Endothelial cell of umbilical vein (primary cell): ENCODE measurements around the gene GADD45GIP1. TPM values are rescaled to one million over a fixed set of nuclear protein-coding genes. Genes with fewer than 3 reads are reported as not detected.

Experiments used
- BruUV-seq: library from RNA; stranded (reverse); fragments of 400-500 nt; replicated peaks from 2 replicates; lab custom pipeline; 2021; lab: Mats Ljungman, UMichigan
- CTCF ChIA-PET: fragments of 300-600, 350-600 bp; sonication (Branson Sonifier 250); formaldehyde crosslinking; loops from one replicate; lab custom pipeline; 2021; ENCODE audit warnings: antibody characterized with exemption, inconsistent platforms; lab: Charles Lee
- POLR2A ChIA-PET: fragments of 300-600, 350-600 bp; sonication (Branson Sonifier 250); formaldehyde crosslinking; loops from one replicate; lab custom pipeline; 2021; ENCODE audit warnings: antibody characterized with exemption, inconsistent platforms; lab: Charles Lee
- DNase-seq: peaks from one replicate; pipeline ENCODE4 v3.0.0-alpha.2; 2011; ENCODE audit warnings: low read depth, low spot score
- FAIRE-seq: peaks from 2 replicates; lab custom pipeline; 2011; peaks lifted over from hg19 to GRCh38; lab: Jason Lieb, UNC
- H2AFZ ChIP-seq: 2 replicates; pipeline ENCODE4 v1.6.0; 2012; ENCODE audit warnings: low read depth, low read length, control low read depth, inconsistent platforms
- H3K27ac ChIP-seq: 2 replicates; pipeline ENCODE4 v1.5.1; 2011; ENCODE audit warnings: low read depth, mild to moderate bottlenecking, control low read depth, low read length, moderate library complexity; ENCODE audit not compliant: insufficient read depth
- H3K27me3 ChIP-seq, 2 experiments: 2 replicates each; pipeline versions ENCODE4 v1.6.0 to v1.6.1; 2011; ENCODE audit warnings: low read length in 2 of 2, mixed read lengths in 1 of 2; ENCODE audit not compliant: control insufficient read depth in 2 of 2, insufficient read depth in 2 of 2
- H3K36me3 ChIP-seq, 2 experiments: 2 replicates in 1 of 2; 3 replicates in 1 of 2; pipeline ENCODE4 v1.5.1; 2011; ENCODE audit warnings: low read length in 2 of 2, mild to moderate bottlenecking in 1 of 2, moderate library complexity in 1 of 2; ENCODE audit not compliant: control insufficient read depth in 2 of 2, insufficient read depth in 2 of 2; ENCODE audit errors: extremely low read depth in 1 of 2
- H3K4me1 ChIP-seq: 3 replicates; pipeline ENCODE4 v1.5.1; 2011; ENCODE audit warnings: mild to moderate bottlenecking, low read length; ENCODE audit not compliant: control insufficient read depth, insufficient read depth; ENCODE audit errors: extremely low read depth
- H3K4me2 ChIP-seq: 2 replicates; pipeline ENCODE4 v1.6.1; 2011; ENCODE audit warnings: low read length, control low read depth, mixed read lengths; ENCODE audit not compliant: insufficient read depth
- H3K4me3 ChIP-seq, 3 experiments: fragments of 200-600 bp in 1 of 3; sonication (generic), shearing (Covaris generic) in 1 of 3; replicated peaks in 1 of 3; 2 replicates each; pipeline ENCODE4 v1.5.1; 2011 to 2016; ENCODE audit warnings: control low read depth in 3 of 3, low read length in 3 of 3, mild to moderate bottlenecking in 2 of 3, inconsistent platforms in 1 of 3, low read depth in 1 of 3, moderate library complexity in 1 of 3; ENCODE audit not compliant: insufficient read depth in 1 of 3
- H3K79me2 ChIP-seq: 2 replicates; pipeline ENCODE4 v1.6.0; 2012; ENCODE audit warnings: low read length, inconsistent platforms; ENCODE audit not compliant: control insufficient read depth, insufficient read depth
- H3K9ac ChIP-seq: replicated peaks from 2 replicates; pipeline ENCODE3; 2011; ENCODE audit warnings: low read length, control low read depth; ENCODE audit not compliant: insufficient read depth; ENCODE audit errors: extremely low read depth
- H3K9me1 ChIP-seq: replicated peaks from 3 replicates; pipeline ENCODE4 v1.6.0; 2011; ENCODE audit warnings: mild to moderate bottlenecking, low read length; ENCODE audit not compliant: control insufficient read depth, insufficient read depth; ENCODE audit errors: extremely low read depth
- H3K9me3 ChIP-seq: replicated peaks from 2 replicates; pipeline ENCODE4 v1.5.1; 2012; ENCODE audit warnings: low read length, inconsistent platforms; ENCODE audit not compliant: control insufficient read depth, insufficient read depth
- H4K20me1 ChIP-seq: replicated peaks from 2 replicates; pipeline ENCODE3; 2011; ENCODE audit warnings: mild to moderate bottlenecking, low read length; ENCODE audit not compliant: control insufficient read depth, insufficient read depth; ENCODE audit errors: extremely low read depth
- EZH2 ChIP-seq: IDR thresholded peaks from 2 replicates; pipeline ENCODE4 v1.6.1; 2012; ENCODE audit warnings: borderline replicate concordance, low read depth, mild to moderate bottlenecking, moderate library complexity, low read length, inconsistent platforms; ENCODE audit not compliant: severe bottlenecking
- FOS ChIP-seq: IDR thresholded peaks from 2 replicates; pipeline ENCODE4 v1.6.1; 2011; ENCODE audit warnings: mild to moderate bottlenecking, low read length, moderate library complexity, borderline replicate concordance; ENCODE audit not compliant: insufficient read depth
- GATA2 ChIP-seq: IDR thresholded peaks from 2 replicates; pipeline ENCODE4 v1.7.0; 2011; ENCODE audit warnings: low read depth, mild to moderate bottlenecking, moderate library complexity, mixed read lengths, low read length; ENCODE audit not compliant: insufficient read length, insufficient read depth
- JUN ChIP-seq: IDR thresholded peaks from 2 replicates; pipeline ENCODE4 v1.6.1; 2011; ENCODE audit warnings: borderline replicate concordance, low read depth; ENCODE audit not compliant: insufficient read length, insufficient read depth
- MYC ChIP-seq: IDR thresholded peaks from one replicate; pipeline ENCODE4 v1.6.1; 2011; ENCODE audit warnings: mild to moderate bottlenecking, low read depth, low read length
- POLR2A ChIP-seq: IDR thresholded peaks from 2 replicates; pipeline ENCODE4 v1.6.1; 2012; ENCODE audit warnings: low read depth, mild to moderate bottlenecking, control low read depth, low read length
- POLR2AphosphoS5 ChIP-seq: IDR thresholded peaks from 2 replicates; pipeline ENCODE4 v1.6.1; 2012; ENCODE audit warnings: low read depth, mild to moderate bottlenecking, control low read depth, low read length, moderate library complexity; ENCODE audit not compliant: insufficient read depth
- dilution Hi-C: fragments of 300-500 bp; cut with MboI; formaldehyde crosslinking; loops from one replicate; pipeline ENCODE4 v1.15.0; 2019; ENCODE audit warnings: low sequenced_read_pairs; ENCODE audit not compliant: extremely low pct_ligation_motif_present
- intact Hi-C: fragments of 100-400 bp; cut with micrococcal nuclease; formaldehyde crosslinking; loops from one replicate; pipeline ENCODE4 v1.10.0; 2022
- polyA plus RNA-seq, 4 experiments: library from polyadenylated mRNA; depleted of rRNA in 3 of 4; stranded (reverse) in 3 of 4; unstranded in 1 of 4; fragments of >200 nt; gene quantifications; 2 replicates each; pipeline versions ENCODE4 v1.2.1 to v1.2.3, GENCODE V29; 2011 to 2012; ENCODE audit warnings: missing spikeins in 1 of 4
- total RNA-seq: library from RNA; stranded (reverse); gene quantifications from 2 replicates; pipeline ENCODE4 v1.2.3, GENCODE V29; 2021
- TF ChIP-seq, protein P1 (sequence below), 2 donors: IDR thresholded peaks; 1 replicate in 1 of 2; 2 replicates in 1 of 2; pipeline ENCODE4 v1.5.1; 2011; ENCODE audit warnings: low read length in 2 of 2, mild to moderate bottlenecking in 2 of 2, moderate library complexity in 2 of 2, control low read depth in 1 of 2, inconsistent platforms in 1 of 2, low read depth in 1 of 2; ENCODE audit not compliant: insufficient read depth in 1 of 2; ENCODE audit errors: extremely low read depth in 1 of 2
- TF ChIP-seq, protein P2 (sequence below): IDR thresholded peaks from 2 replicates; pipeline ENCODE4 v1.6.1; 2011; ENCODE audit not compliant: insufficient read depth, insufficient read length

The GADD45GIP1 gene
- total and polyA plus RNA-seq, 2 donors (not counting 3 experiments of a cell fraction or from before 2014, with no cell fraction given), result 32.8 to 38.3 TPM

GRCh38 chr19:12997967-12998940 is 41.2 kb upstream of the GADD45GIP1 start:
- intact Hi-C loops (loop anchor here (2.0 kb wide), 1 partner anchor 15 kb away; no protein-coding TSS in a partner anchor), dilution Hi-C loops (no loop called here)
- H3K9ac ChIP-seq, result no peak overlapping the region
- ChIA-PET CTCF (no interaction called here), POLR2A (no interaction called here)
- H3K4me3 ChIP-seq, result no peak overlapping the region
- no peak overlapping the region for H3K27ac ChIP-seq
- no peaks in the 10 kb centered on the region for H3K27me3 ChIP-seq
- H4K20me1 ChIP-seq, result no peaks in the 10 kb centered on the region
- H3K36me3 ChIP-seq, result peaks cover 0 to 3% of the 10 kb centered on the region in 2 experiments
- H2AFZ ChIP-seq, result no peak overlapping the region
- FAIRE-seq (no peak), DNase-seq (no peak)
- no peaks in the 10 kb centered on the region for H3K79me2 ChIP-seq
- peaks cover 5% of the 10 kb centered on the region for H3K4me1 ChIP-seq
- H3K9me1 ChIP-seq, result no peaks in the 10 kb centered on the region
- no TSS peak for BruUV-seq
- TF ChIP-seq JUN (no peak), POLR2AphosphoS5 (no peak), FOS (no peak), MYC (no peak), GATA2 (no peak), POLR2A (no peak), EZH2 (no peak)
- TF ChIP-seq, protein P1, sequence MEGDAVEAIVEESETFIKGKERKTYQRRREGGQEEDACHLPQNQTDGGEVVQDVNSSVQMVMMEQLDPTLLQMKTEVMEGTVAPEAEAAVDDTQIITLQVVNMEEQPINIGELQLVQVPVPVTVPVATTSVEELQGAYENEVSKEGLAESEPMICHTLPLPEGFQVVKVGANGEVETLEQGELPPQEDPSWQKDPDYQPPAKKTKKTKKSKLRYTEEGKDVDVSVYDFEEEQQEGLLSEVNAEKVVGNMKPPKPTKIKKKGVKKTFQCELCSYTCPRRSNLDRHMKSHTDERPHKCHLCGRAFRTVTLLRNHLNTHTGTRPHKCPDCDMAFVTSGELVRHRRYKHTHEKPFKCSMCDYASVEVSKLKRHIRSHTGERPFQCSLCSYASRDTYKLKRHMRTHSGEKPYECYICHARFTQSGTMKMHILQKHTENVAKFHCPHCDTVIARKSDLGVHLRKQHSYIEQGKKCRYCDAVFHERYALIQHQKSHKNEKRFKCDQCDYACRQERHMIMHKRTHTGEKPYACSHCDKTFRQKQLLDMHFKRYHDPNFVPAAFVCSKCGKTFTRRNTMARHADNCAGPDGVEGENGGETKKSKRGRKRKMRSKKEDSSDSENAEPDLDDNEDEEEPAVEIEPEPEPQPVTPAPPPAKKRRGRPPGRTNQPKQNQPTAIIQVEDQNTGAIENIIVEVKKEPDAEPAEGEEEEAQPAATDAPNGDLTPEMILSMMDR (IDR thresholded peaks at IDR 0.05; ENCODE audit: extremely low read depth in 1 of 2, insufficient read depth in 1 of 2, low read depth in 1 of 2, low read length in 2 of 2), result no peak
- TF ChIP-seq, protein P2, sequence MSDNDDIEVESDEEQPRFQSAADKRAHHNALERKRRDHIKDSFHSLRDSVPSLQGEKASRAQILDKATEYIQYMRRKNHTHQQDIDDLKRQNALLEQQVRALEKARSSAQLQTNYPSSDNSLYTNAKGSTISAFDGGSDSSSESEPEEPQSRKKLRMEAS, result no peak
- H3K9me3 ChIP-seq, result no peaks in the 10 kb centered on the region
- no peak overlapping the region for H3K4me2 ChIP-seq
